Spinal cord (tissue), 10 donors: Measurements from ENCODE around the gene FRAT1. TPM values are rescaled to one million over a fixed set of nuclear protein-coding genes. Genes with fewer than 3 reads are reported as not detected.

ENCODE experiments used
- DNase-seq, 6 donors: peaks; one replicate each; pipeline versions ENCODE4 v3.0.0 to v3.0.0-alpha.2; 2013 to 2015; ENCODE audit warnings: low spot score in 6 of 6, low read depth in 4 of 6
- H3K27ac ChIP-seq: one replicate; pipeline ENCODE4 v1.5.1; 2013; ENCODE audit warnings: low read depth, low read length, control low read depth
- H3K27me3 ChIP-seq: one replicate; pipeline ENCODE4 v1.6.1; 2013; ENCODE audit warnings: low read length; ENCODE audit not compliant: control insufficient read depth, insufficient read depth
- H3K36me3 ChIP-seq: one replicate; pipeline ENCODE4 v1.6.1; 2013; ENCODE audit warnings: low read length; ENCODE audit not compliant: control insufficient read depth, insufficient read depth
- H3K4me1 ChIP-seq: one replicate; pipeline ENCODE4 v1.6.1; 2013; ENCODE audit warnings: low read length; ENCODE audit not compliant: control insufficient read depth, insufficient read depth
- H3K4me3 ChIP-seq: one replicate; pipeline ENCODE4 v1.5.1; 2013; ENCODE audit warnings: low read depth, low read length, control low read depth
- H3K9me3 ChIP-seq: one replicate; pipeline ENCODE4 v1.6.1; 2013; ENCODE audit warnings: low read length; ENCODE audit not compliant: control insufficient read depth, insufficient read depth
- WGBS: methylation state at CpG from one replicate; pipeline ENCODE4 v1.1.5; 2013; ENCODE audit warnings: missing lambda C conversion rate; ENCODE audit not compliant: insufficient coverage; 5-methylcytosine and 5-hydroxymethylcytosine counted together
- polyA plus RNA-seq, 2 donors: library from polyadenylated mRNA; unstranded; fragments of 120-200 nt; gene quantifications; one replicate each; pipeline ENCODE4 v1.2.1, GENCODE V29; 2013; ENCODE audit not compliant: insufficient read length in 2 of 2
- total RNA-seq, 2 donors: library from RNA; depleted of rRNA in 1 of 2; stranded (reverse); fragments of 120-200 nt in 1 of 2; fragments of >200 nt in 1 of 2; gene quantifications; one replicate each; pipeline versions ENCODE4 v1.2.3 to v1.2.4, GENCODE V29; 2013 to 2014
- donor health status: healthy.

The FRAT1 gene
- total and polyA plus RNA-seq, 4 donors: 2.6 to 8.1 (median 5.2) TPM

DNA sequence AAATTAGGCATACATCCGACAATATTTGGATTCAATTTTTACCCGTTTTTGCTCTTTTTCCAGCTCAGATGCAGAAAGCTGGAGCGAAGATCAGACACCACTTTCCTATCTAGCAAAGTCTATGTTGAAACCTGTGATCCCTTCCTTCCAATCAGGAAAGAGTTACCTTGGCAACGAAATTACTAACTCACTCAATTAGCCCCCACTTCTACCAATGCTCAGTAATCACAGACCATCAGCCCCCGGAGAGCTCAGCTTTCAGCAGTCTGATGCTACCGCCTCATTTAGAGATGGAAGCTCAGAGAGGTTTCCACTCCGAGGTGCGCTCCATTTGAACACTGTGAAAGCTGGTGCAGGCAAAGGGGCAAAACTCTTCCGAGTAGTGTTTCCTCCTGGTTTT is 6.7 kb downstream of the FRAT1 start:
- no peaks in the 10 kb centered on the region for H3K9me3 ChIP-seq
- H3K4me1 ChIP-seq: peaks cover 13% of the 10 kb centered on the region
- no peak overlapping the region for H3K4me3 ChIP-seq
- peaks cover 2% of the 10 kb centered on the region for H3K36me3 ChIP-seq
- WGBS: 46% methylated on average over 6 of the region's 9 CpGs
- H3K27me3 ChIP-seq: peaks cover 2% of the 10 kb centered on the region
- peak in 4 of 6 donors; percentile 25 to 95 (median 36) for DNase-seq
- H3K27ac ChIP-seq: no peak overlapping the region

DNA sequence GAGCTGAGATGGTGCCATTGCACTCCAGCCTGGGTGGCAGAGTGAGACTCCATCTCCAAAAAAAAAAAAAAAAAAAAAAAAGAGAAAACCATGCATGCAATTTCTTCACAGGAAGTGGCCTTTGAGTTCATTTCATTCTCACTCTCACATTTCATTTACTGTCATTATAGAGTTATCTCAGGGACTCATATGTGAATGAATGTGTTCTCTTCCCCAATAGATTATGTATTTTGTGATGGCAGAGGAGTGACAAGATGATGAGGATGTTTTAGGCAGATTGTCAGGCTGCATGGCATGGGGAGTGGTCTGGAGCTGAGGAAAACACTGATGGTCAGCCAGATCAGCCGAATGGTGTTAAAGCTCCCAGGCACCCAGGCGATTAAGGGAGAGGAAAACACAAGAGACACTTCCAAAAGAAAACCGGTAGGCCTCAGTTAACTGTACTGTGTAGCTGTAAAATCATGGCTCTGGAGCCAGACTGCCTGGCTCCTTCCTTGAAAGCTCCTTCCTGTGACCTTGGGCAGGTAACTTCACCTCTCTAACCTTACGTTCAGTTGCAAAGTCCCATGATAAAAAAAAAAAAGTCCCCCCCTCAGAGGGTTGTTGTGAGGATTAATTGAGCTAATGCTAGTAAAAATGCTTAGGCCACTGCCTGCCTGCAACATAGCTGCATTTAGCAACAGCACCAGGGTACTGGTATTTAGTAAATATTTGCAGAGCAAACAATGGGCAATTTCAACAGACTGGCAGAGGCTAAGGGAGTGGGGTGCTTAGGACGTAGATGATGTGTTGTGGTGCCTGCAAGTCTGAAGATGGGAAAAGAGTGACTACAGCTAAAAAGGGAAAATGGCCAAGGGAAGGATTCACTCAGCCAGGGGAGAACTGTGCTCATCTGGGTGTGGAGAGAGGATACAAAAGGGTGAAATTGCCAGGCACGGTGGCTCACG is 8.6 kb downstream of the FRAT1 start:
- no peak overlapping the region for H3K27ac ChIP-seq
- H3K36me3 ChIP-seq: peaks cover 4% of the 10 kb centered on the region
- peaks cover 15% of the 10 kb centered on the region for H3K4me1 ChIP-seq
- no peaks in the 10 kb centered on the region for H3K27me3 ChIP-seq
- no peaks in the 10 kb centered on the region for H3K9me3 ChIP-seq
- no peak overlapping the region for H3K4me3 ChIP-seq
- 73% methylated on average over 6 of the region's 7 CpGs for WGBS
- no peak for DNase-seq

DNA sequence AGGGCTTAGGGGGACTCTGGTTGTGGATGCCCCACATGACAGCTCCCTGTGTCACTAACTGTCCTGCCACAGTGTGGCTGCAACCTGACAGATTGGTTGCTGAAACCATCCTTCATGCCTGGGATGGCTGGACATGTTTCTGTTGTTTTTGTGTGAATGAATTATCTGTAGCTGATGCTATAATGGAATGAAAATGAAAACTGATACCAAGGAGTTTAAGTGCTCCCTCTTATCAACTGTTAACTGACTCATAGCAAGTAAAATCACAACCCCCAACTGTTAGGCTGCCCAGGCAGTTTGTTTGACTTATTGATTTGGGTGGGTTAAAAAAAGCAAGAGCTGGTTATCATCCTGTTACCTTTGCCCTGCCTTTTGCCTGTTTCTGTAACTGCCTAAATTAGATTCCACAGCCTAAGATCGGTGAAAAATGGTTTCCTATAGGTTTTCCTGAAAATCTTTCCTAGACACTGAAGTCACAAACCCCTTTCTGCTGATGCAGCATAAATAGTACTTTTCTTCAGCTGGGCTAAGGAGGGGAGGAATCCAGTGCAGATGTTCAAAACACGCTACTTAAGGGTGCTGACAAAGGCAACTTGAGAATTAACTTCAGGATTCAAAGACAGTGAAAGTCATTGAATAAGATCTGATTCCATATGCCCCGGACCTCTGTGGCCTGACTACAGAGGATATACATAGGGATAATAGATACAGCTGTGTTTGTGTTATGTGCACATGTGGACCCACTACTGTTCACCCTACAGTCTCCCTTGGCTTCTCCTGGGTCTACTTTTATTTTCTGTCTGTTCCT is 9.8 kb downstream of the FRAT1 start:
- H3K4me1 ChIP-seq: peaks cover 23% of the 10 kb centered on the region
- no peak overlapping the region for H3K27ac ChIP-seq
- 88% methylated on average over 1 of the region's 3 CpGs for WGBS
- H3K36me3 ChIP-seq: peaks cover 4% of the 10 kb centered on the region
- no peak for DNase-seq
- H3K9me3 ChIP-seq: no peaks in the 10 kb centered on the region
- H3K27me3 ChIP-seq: no peaks in the 10 kb centered on the region
- H3K4me3 ChIP-seq: no peak overlapping the region

DNA sequence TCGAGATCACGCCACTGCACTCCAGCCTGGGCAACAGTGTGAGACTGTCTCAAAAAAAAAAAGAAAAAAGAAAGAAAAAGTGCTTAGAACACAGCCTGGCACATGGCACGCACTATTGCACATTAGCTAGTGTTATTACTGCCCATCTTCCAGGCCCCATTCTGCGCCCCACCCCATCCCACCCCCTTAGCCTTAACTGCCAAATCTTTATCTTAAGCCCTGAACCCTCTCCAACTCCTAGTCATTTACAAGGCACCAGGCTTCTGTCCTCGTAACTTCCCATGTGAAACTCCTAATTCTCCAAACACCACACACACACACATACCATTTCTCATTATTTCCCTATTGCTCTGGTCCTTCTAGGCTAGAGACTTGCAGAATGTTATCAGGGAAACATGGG is 10.7 kb downstream of the FRAT1 start:
- Histone ChIP-seq H3K27me3 (no peaks in the 10 kb centered on the region), H3K4me1 (peaks cover 23% of the 10 kb centered on the region), H3K4me3 (no peak overlapping the region), H3K36me3 (peaks cover 4% of the 10 kb centered on the region), H3K27ac (no peak overlapping the region), H3K9me3 (no peaks in the 10 kb centered on the region)
- WGBS: 93% methylated on average over 5 of the region's 5 CpGs
- no peak for DNase-seq

- Histone ChIP-seq H3K4me1 (peaks cover 31% of the 10 kb centered on the region), H3K36me3 (peaks cover 4% of the 10 kb centered on the region), H3K27ac (no peak overlapping the region), H3K4me3 (no peak overlapping the region), H3K9me3 (no peaks in the 10 kb centered on the region), H3K27me3 (peaks cover 10% of the 10 kb centered on the region)
- DNase-seq: no peak
- 71% methylated on average over 2 of the region's 6 CpGs for WGBS
Measured at GRCh38 chr10:97331153-97331703, 12.2 kb downstream of the FRAT1 start.

DNA sequence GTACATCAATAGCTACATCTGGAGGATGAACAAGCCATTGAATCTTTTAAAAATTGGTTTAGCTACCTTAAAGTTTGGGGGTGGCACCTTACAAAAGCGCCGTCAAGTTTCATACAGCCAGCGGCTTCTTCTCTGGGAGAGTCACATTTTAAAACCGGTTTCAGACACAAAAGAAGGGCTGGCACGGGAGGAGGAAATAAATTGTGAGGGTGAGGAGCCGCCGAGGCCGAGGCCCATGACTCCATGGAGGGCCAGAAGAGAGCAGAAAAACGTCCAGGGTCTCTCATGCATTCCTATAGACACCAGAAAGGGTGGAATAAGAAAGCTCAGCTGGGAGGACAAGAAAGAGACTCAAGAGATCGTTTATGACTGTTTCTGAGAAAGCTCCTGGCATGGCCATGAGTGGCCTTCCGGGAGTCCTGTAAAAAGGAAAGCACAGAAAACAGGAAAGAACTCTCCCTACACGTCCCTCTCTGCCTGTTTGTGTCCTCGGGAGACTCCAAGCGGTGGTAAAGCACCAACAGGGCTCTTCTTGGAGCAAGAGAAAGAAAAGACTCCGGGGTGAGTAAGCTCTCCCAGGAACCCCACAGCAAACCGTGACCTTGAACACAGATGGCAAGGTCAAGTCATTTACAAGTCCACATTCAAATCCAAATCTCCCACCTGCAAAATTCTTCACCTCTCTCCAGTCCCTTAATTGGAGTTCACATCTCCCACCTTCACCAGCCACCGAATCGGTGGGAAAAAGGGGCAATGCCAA is 13.7 kb downstream of the FRAT1 start:
- Histone ChIP-seq H3K4me3 (peak overlapping the region; percentile 58), H3K36me3 (peaks cover 4% of the 10 kb centered on the region), H3K9me3 (no peaks in the 10 kb centered on the region), H3K27ac (peak overlapping the region; percentile 48), H3K4me1 (peaks cover 31% of the 10 kb centered on the region), H3K27me3 (peaks cover 15% of the 10 kb centered on the region)
- DNase-seq: peak in 4 of 6 donors; percentile 40 to 82 (median 60)
- 9% methylated on average over 16 of the region's 18 CpGs for WGBS

GRCh38 chr10:97333351-97333600 is 14.2 kb downstream of the FRAT1 start:
- H3K9me3 ChIP-seq: no peaks in the 10 kb centered on the region
- peak in 3 of 6 donors; percentile 35 to 79 (median 68) for DNase-seq
- peaks cover 4% of the 10 kb centered on the region for H3K36me3 ChIP-seq
- H3K27ac ChIP-seq: no peak overlapping the region
- H3K4me1 ChIP-seq: peaks cover 31% of the 10 kb centered on the region
- peak overlapping the region; percentile 58 for H3K4me3 ChIP-seq
- H3K27me3 ChIP-seq: peaks cover 15% of the 10 kb centered on the region
- WGBS: 0% methylated on average over 5 of the region's 7 CpGs

- DNase-seq: peak in 1 of 6 donors; percentile 60
- H3K36me3 ChIP-seq: peaks cover 4% of the 10 kb centered on the region
- no peak overlapping the region for H3K27ac ChIP-seq
- H3K4me1 ChIP-seq: peaks cover 31% of the 10 kb centered on the region
- under 1% methylated on average over 89 of the region's 89 CpGs for WGBS
- H3K9me3 ChIP-seq: no peaks in the 10 kb centered on the region
- peaks cover 15% of the 10 kb centered on the region for H3K27me3 ChIP-seq
- H3K4me3 ChIP-seq: peak overlapping the region; percentile 67
Measured at GRCh38 chr10:97333601-97334369, 14.7 kb downstream of the FRAT1 start.
